HG02852 (cell line): ENCODE results near the gene MTR.

Source experiments
- ATAC-seq: cut with Tn5 transposase; IDR thresholded peaks from one replicate; pipeline ENCODE4 v1.9.1; 2021; ENCODE audit warnings: mild to moderate bottlenecking, moderate library complexity; ENCODE audit not compliant: unreplicated experiment

MTR gene

DNA sequence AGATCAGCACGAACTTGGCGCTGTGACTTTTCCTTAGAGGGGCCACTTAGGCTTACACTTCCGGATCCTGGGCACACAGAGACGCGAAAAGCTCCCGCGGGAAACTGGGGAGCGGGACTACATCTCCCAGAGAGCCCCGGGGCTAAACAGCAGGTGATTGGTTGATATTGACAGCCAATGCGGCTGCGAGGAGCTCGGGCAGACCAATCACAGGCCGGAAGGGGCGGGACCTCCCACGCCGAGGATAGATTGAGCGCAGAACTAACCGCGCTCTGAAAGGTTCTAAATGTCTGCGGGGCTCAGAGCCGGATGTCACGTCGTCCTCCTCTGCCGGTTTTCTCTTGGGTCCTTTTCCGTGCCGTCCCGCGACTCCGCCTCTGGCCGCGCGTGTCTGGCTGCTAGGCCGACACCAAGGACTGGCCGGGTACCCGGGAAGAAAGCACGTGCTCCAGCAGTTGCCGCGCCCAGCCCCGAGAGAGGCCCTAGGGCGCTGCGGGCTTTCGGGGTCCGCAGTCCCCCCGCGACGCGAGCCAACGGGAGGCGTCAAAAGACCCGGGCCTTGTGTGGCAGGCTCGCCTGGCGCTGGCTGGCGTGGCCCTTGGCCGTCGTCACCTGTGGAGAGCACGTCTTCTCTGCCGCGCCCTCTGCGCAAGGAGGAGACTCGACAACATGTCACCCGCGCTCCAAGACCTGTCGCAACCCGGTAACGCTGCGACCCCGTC lies at the start of gene MTR:
MTR (plus strand) TSS at position 258 of the 722 bp plus-strand sequence; CDS start at position 670, 412 bp downstream.
- peak; percentile 97 for ATAC-seq

DNA sequence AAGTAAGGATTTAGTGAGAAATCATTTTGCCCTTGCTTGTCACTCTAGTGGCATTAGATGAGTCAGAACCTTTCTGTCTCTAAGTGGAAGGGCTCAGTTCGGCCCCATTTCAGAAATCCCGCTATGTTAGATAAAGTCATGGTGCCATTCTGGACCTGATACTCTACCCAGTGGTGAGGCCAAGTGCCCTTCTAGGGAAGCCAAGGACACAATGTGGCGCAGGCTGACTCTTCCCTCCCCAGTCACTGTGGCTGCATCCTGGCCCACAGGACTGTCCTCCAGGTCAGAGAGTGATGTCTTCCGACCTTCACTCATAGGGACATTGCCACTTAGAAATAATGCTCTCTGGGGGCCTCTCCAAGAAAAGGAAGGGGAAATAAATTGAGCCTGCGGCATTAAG lies 48.3 kb upstream of the MTR start:
- no peak for ATAC-seq

- no peak for ATAC-seq
Measured at GRCh38 chr1:236747311-236747985, 47.6 kb upstream of the MTR start.

DNA sequence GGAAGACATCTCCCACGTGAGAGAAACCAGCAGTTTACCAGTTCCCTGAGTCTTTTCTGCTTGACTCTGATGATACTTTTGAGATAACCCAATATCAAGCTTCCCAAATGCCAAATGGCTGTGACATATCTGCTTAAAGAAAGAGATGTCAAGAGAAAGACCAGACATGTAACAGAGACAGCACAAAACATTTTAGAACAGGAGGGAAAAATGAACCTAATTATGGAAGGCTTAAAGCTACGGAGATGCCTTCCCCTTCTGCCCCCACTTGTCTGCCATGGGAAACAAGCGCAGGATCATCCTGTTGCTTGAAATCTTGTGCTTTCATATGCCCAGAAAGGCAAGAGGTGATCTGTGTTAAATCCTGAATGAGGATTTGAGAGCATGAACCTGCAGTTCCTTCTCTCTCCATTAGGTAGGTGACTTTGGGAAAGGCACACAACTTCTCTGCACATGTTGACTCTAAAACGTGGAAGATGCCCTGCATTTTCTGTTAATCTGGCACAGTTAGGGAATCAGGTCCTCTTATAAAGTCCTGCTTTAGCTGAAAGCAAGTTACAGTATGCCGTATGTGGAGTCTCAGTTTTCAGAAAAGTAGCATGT lies 46.7 kb upstream of the MTR start:
- no peak for ATAC-seq

DNA sequence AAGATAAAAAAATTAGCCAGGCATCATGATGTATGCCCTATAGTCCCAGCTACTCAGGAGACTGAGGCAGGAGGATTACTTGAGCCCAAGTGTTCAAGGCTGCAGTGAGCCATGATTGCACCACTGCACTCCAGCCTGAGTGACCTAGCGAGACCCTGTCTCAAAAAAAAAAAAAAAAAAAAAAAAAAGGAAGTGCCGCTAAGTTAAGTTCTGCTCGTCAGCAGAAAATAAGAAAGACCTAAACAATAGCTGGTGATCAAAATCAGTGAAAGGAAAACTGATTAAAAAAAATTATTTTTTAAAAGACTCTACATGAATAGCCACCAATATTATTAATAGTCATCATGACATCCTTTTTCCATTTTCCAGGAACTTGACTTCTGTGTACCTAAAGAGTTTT lies 44.2 kb upstream of the MTR start:
- ATAC-seq, result no peak

DNA sequence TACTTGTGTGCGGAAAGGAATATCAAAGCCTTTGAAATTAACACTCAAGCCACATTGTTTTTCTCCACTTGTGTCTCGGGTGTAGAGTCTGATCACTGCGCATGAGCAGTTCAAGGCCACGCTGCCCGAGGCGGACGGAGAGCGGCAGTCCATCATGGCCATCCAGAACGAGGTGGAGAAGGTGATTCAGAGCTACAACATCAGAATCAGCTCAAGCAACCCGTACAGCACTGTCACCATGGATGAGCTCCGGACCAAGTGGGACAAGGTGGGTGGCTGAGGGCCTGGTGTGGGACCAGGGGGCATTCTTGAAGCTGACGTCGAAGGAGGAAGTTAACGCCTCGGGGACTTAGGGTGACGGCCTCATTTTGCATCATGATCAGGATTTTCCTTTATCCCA lies 43.7 kb upstream of the MTR start:
- no peak for ATAC-seq

DNA sequence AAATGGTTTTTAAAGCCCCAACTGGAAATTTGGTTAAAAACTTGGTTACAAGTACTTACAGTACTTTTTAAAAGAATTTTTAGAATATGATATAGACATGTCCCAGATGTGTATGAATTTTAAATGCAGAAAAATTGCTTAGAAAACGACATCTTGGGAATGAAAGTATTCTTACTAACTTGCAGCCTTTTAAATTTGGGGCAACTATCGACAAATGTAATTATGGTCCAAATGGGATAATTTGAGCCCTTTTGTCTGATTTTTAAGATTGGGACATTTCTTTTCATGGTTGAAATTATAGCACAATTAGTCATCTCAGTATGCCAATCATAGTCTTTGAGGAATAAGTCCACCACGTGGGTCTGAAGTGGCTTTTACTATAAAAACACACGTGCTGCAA lies 43.2 kb upstream of the MTR start:
- ATAC-seq, result no peak

GRCh38 chr1:236753516-236753915 lies 41.6 kb upstream of the MTR start:
- ATAC-seq, result no peak

DNA sequence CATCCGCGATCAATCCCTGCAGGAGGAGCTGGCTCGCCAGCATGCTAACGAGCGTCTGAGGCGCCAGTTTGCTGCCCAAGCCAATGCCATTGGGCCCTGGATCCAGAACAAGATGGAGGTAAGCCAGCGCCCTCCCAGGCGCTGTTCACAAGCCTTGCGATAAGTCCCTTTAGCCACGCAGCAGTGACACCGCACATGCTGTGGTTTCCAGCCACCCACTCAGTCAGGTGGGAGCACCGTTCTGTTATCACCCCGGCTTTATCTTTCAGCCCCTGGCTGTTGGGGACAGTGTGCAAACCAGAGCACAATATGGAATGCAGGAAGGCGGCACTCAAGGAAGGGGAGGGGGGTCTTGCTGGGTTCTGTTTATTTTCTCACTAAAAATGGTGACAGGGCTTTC lies 41.1 kb upstream of the MTR start:
- ATAC-seq, result no peak

GRCh38 chr1:236754525-236755210 lies 40.4 kb upstream of the MTR start:
- ATAC-seq, result no peak

GRCh38 chr1:236757640-236758039 lies 37.5 kb upstream of the MTR start:
- no peak for ATAC-seq

- ATAC-seq, result no peak
Measured at GRCh38 chr1:236759252-236759859, 35.7 kb upstream of the MTR start.

GRCh38 chr1:236760480-236760879 lies 34.6 kb upstream of the MTR start:
- ATAC-seq, result no peak

DNA sequence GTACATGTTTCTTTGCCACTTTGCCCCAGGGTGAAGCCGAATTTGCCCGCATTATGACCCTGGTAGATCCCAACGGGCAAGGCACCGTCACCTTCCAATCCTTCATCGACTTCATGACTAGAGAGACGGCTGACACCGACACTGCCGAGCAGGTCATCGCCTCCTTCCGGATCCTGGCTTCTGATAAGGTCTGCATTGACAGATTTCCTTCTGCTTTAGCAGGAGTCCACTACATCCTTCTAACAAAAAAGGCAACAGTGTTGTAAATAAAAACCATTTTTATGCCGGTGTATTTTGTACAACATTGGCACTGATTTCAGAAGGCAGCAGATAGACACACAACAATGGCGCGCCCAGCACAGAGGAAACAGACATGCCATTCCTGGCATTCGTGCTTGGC lies 34.1 kb upstream of the MTR start:
- ATAC-seq, result no peak

DNA sequence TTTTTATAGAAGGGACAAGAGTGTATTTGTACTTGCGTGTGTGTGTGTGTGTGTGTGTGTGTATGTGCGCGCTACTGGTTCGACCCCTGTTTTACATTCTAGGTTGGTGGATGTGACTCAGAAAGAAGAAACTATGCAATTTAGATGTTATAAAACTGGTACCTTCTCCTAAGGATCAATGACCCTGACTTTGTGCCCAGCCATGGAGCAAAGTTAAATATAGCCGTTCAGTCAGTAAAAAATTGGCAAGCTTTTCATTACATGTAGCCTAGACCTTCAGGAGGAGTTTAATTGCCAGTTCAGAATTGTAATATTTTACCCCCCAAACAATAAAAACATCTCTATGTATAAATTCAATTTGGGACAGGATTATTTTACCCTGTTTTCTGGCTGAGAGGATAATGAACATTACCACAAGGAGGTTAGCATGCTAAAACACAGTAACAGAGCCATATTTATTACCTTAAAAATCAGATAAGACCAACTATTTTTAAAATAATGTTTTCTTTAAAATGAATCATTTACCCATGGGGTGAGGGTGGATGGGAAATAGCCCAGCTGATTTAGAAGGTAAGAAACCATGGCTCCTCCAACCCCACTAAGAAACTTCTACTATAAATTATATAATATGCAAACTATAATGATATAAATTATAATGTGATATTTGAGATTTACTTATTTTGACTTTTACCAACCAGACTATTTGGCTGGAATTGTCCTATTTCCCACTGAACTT lies 33.5 kb upstream of the MTR start:
- no peak for ATAC-seq

- ATAC-seq, result no peak
Measured at GRCh38 chr1:236762410-236762809, 32.7 kb upstream of the MTR start.

DNA sequence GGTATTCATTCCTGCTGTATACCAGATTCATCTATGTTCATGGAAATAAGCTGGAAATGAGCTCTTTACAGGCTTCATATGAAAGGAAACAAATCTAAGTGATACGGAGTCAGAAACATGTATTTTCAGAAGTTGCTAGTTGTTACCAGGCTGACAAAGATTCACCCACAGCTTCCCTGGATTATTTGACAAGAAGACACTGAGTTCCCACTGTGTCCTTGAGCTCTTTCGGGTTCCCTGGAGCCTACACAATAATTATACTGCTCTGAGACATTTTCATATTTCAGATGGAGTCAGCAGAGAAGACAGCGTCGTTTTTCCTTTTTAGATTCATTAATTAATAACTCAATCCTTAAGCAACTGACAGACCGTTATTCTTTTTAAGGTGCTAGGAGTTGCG lies 29.3 kb upstream of the MTR start:
- ATAC-seq, result no peak

DNA sequence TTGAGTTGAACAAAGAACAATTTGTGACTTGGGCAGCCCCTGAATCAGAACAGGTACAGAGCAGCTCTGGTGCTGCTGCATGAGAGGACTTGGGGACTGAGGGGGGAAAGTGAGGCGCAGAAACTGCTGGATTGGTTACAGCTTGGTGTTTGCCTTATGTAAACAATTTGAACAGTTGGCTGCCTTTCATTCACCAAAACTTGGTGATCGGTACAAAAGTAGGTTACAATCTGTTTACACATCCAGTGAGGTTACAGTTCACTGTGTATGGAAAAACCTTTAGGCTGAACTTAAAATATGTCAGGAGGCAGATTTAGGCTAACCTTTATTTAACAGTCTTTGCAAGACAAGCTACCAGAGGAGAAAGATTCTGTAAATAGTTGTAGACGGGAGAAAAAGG lies 28.6 kb upstream of the MTR start:
- no peak for ATAC-seq

GRCh38 chr1:236767276-236767675 lies 27.8 kb upstream of the MTR start:
- no peak for ATAC-seq

DNA sequence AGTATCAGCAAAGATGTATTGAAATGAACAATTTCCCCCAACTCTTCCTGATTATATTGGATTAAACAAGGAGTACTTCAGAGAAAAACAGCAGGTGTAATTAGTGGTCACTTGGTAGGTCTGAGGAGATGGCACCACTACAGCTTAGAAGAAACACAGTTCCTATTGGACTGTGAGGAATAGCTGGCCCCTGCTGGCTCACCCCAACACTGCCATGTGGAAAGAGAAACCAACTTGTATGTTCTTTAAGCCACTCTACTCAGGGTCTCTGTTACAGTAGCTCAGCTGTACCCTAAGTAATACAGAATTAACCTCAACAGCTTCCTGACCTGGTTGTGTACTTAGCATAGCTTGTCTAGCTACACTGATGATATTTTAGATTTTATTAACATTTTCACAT lies 26.5 kb upstream of the MTR start:
- ATAC-seq, result no peak

DNA sequence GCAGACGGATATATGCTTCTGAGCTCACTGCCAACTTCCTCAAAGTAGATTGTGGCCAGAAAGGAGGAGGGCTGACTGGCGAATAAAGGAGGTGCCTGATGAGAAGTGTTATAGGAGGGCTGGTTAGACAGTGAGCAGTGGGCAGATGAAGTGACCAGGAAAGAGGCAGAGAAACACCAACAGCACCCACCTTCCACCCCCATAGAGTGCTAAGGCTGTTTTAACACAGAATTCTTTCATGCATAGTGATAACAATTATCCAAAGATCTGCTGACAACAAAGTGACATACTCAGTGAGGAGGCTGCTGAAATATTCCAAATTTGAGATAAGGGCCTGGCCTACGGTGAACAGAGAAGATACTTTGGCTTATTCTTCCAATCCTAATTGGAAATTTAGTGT lies 21.2 kb upstream of the MTR start:
- ATAC-seq, result no peak
